Measurements from ENCODE around the gene GRID1.

- TF ChIP-seq CTCF (IDR thresholded peaks at IDR 0.05) (no peak), POLR2A (IDR thresholded peaks at IDR 0.05) (no peak)
These were observed 390.3 kb downstream of the GRID1 start for GRCh38 chr10:85976267-85976793.
